ENCODE results near the gene ATG7.
A peak's percentile ranks its signal among the peaks of the same experiment; 100 is the strongest.

ATG7 gene

GRCh38 chr3:11381141-11381540 lies 108.9 kb downstream of the ATG7 start:
- Histone ChIP-seq H3K9me3 (ENCODE audit: control insufficient read depth, insufficient read depth, low read depth, low read length) (no peaks in the 10 kb centered on the region), H3K4me3 (ENCODE audit: low read depth, low read length) (no peak overlapping the region), H3K36me3 (ENCODE audit: control insufficient read depth in 2 of 2, insufficient read depth in 1 of 2, low read length in 2 of 2) (no peaks in the 10 kb centered on the region), H3K4me1 (ENCODE audit: control insufficient read depth, insufficient read depth, low read length) (peaks cover 27% of the 10 kb centered on the region), H3K27ac (ENCODE audit: extremely low read depth, low read depth, low read length) (no peak overlapping the region)
- ChIA-PET POLR2A (interaction anchor here (0.5 kb wide), 1 partner anchor 114 kb away, joined by 3 read pairs; no protein-coding TSS in a partner anchor), CTCF (interaction anchor here (0.6 to 7.1 kb wide), 7 partner anchors 10 to 795 kb away, joined by 3 to 165 read pairs (median 3); no protein-coding TSS in a partner anchor)
- TF ChIP-seq ZNF350 (tag by site-specific recombination; IDR thresholded peaks at IDR 0.05) (no peak), ZNF23 (tag by site-specific recombination; IDR thresholded peaks at IDR 0.05; ENCODE audit: borderline replicate concordance) (no peak), ATF2 (tag by site-specific recombination; IDR thresholded peaks at IDR 0.05; ENCODE audit: low read depth) (no peak), YY2 (tag by site-specific recombination; IDR thresholded peaks at IDR 0.05) (no peak), SCRT1 (tag by site-specific recombination; IDR thresholded peaks at IDR 0.05; ENCODE audit: borderline replicate concordance) (no peak), ZNF37A (tag by site-specific recombination; IDR thresholded peaks at IDR 0.05) (no peak), ZNF214 (tag by site-specific recombination; IDR thresholded peaks at IDR 0.05; ENCODE audit: borderline replicate concordance) (no peak), ZEB2 (tag by site-specific recombination; IDR thresholded peaks at IDR 0.05) (no peak), TSHZ1 (tag by site-specific recombination; IDR thresholded peaks at IDR 0.05; ENCODE audit: borderline replicate concordance) (no peak), KLF16 (tag by site-specific recombination; IDR thresholded peaks at IDR 0.05) (no peak), HIC1 (tag by site-specific recombination; IDR thresholded peaks at IDR 0.05) (no peak), SP2 (tag by site-specific recombination; IDR thresholded peaks at IDR 0.05) (no peak)

GRCh38 chr3:11381563-11381962 lies 109.4 kb downstream of the ATG7 start:
- peaks cover 27% of the 10 kb centered on the region for H3K4me1 ChIP-seq (ENCODE audit: control insufficient read depth, insufficient read depth, low read length)
- POLR2A ChIA-PET: no interaction called here
- no peak overlapping the region for H3K27ac ChIP-seq (ENCODE audit: extremely low read depth, low read depth, low read length)
- no peaks in the 10 kb centered on the region for H3K9me3 ChIP-seq (ENCODE audit: control insufficient read depth, insufficient read depth, low read depth, low read length)
- TF ChIP-seq PRDM6 (tag by site-specific recombination; IDR thresholded peaks at IDR 0.05) (0 out of 2 replicates have a peak, but pooled peaks have one; percentile 17), ZBTB11 (tag by site-specific recombination; conservative IDR thresholded peaks at IDR 0.05; ENCODE audit: low read depth) (no peak)
- CTCF ChIA-PET: interaction anchor here (0.6 to 7.1 kb wide), 6 partner anchors 9 to 459 kb away, joined by 3 to 165 read pairs (median 4); no protein-coding TSS in a partner anchor
- no peaks in the 10 kb centered on the region for H3K36me3 ChIP-seq (ENCODE audit: control insufficient read depth in 2 of 2, insufficient read depth in 1 of 2, low read length in 2 of 2)
- H3K4me3 ChIP-seq (ENCODE audit: low read depth, low read length): no peak overlapping the region
